Astrocyte (in vitro differentiated cells and primary cell): Measurements from ENCODE around the gene SHANK1.

Source experiments
- EZH2 ChIP-seq: IDR thresholded peaks from 2 replicates; pipeline ENCODE4 v1.6.1; 2012; ENCODE audit warnings: mild to moderate bottlenecking, low read length, inconsistent platforms; ENCODE audit not compliant: insufficient read depth
- TF ChIP-seq, protein P1 (sequence below): IDR thresholded peaks from 2 replicates; pipeline ENCODE4 v1.5.1; 2011; ENCODE audit warnings: low read depth, mild to moderate bottlenecking, inconsistent platforms, low read length, moderate library complexity; ENCODE audit not compliant: insufficient read depth

DNA sequence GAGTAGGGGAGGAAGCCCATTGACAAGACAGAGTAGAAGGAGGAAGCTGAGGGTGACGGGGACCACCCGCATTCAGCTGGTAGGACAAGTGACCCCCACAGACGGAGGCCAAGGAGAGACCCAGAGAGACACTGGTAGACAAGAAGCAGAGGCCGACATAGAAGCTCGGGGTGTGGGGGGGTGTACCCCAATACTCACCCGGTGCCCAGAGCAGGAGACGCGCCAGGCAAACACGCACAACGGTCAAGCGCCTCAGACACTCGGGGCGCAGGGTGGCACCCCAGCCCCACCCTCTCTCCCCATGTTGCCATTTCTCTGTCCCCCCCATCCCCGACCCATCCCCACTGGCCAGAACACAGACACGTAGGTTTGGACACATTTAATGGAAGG, 23.5 kb downstream of the SHANK1 start:
- TF ChIP-seq, protein P1, sequence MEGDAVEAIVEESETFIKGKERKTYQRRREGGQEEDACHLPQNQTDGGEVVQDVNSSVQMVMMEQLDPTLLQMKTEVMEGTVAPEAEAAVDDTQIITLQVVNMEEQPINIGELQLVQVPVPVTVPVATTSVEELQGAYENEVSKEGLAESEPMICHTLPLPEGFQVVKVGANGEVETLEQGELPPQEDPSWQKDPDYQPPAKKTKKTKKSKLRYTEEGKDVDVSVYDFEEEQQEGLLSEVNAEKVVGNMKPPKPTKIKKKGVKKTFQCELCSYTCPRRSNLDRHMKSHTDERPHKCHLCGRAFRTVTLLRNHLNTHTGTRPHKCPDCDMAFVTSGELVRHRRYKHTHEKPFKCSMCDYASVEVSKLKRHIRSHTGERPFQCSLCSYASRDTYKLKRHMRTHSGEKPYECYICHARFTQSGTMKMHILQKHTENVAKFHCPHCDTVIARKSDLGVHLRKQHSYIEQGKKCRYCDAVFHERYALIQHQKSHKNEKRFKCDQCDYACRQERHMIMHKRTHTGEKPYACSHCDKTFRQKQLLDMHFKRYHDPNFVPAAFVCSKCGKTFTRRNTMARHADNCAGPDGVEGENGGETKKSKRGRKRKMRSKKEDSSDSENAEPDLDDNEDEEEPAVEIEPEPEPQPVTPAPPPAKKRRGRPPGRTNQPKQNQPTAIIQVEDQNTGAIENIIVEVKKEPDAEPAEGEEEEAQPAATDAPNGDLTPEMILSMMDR, result no peak
- TF ChIP-seq EZH2, result no peak
